ENCODE results near the gene ADGRL4.

ADGRL4 gene

GRCh38 chr1:79006564-79006963, at the start of gene ADGRL4:
TSS of gene ADGRL4 (minus strand) at chr1:79006730. CDS start at chr1:79006654, 76 bp downstream.
- Histone ChIP-seq H3K27ac (ENCODE audit: extremely low read depth, low read depth, low read length) (no peak within 1 kb of the TSS), H3K36me3 (ENCODE audit: control insufficient read depth in 2 of 2, insufficient read depth in 1 of 2, low read length in 2 of 2) (no peaks in the 10 kb centered on the region), H3K4me1 (ENCODE audit: control insufficient read depth, insufficient read depth, low read length) (no peaks in the 10 kb centered on the region), H3K9me3 (ENCODE audit: control insufficient read depth, insufficient read depth, low read depth, low read length) (no peaks in the 10 kb centered on the region), H3K4me3 (ENCODE audit: low read depth, low read length) (peak within 1 kb of the TSS; percentile 4)
- no peak for TF ChIP-seq ZNF266 (tag by site-specific recombination; IDR thresholded peaks at IDR 0.05; ENCODE audit: low read depth)
- TF ChIP-seq ZNF76 (tag by site-specific recombination; IDR thresholded peaks at IDR 0.05; ENCODE audit: borderline replicate concordance, low read depth) = no peak
- TF ChIP-seq ZBTB49 (tag by site-specific recombination; IDR thresholded peaks at IDR 0.05; ENCODE audit: low read depth) = no peak
- no peak for TF ChIP-seq PRDM4 (tag by site-specific recombination; IDR thresholded peaks at IDR 0.05)
- no peak for TF ChIP-seq ZNF175 (tag by site-specific recombination; IDR thresholded peaks at IDR 0.05)
- TF ChIP-seq OVOL3 (tag by site-specific recombination; IDR thresholded peaks at IDR 0.05) = no peak
- no peak for TF ChIP-seq ZSCAN23 (tag by site-specific recombination; IDR thresholded peaks at IDR 0.05)
- ChIA-PET POLR2A (no interaction called here), CTCF (no interaction called here)

- CTCF ChIA-PET = no interaction called here
- Histone ChIP-seq H3K4me3 (ENCODE audit: low read depth, low read length) (no peak overlapping the region), H3K27ac (ENCODE audit: extremely low read depth, low read depth, low read length) (no peak overlapping the region), H3K9me3 (ENCODE audit: control insufficient read depth, insufficient read depth, low read depth, low read length) (no peaks in the 10 kb centered on the region), H3K36me3 (ENCODE audit: control insufficient read depth in 2 of 2, insufficient read depth in 1 of 2, low read length in 2 of 2) (no peaks in the 10 kb centered on the region), H3K4me1 (ENCODE audit: control insufficient read depth, insufficient read depth, low read length) (no peaks in the 10 kb centered on the region)
- TF ChIP-seq AEBP2 (tag by site-specific recombination; IDR thresholded peaks at IDR 0.05; ENCODE audit: borderline replicate concordance) (no peak), CTCF (tag by site-specific recombination; IDR thresholded peaks at IDR 0.05) (no peak), ZFP41 (tag by site-specific recombination; IDR thresholded peaks at IDR 0.05; ENCODE audit: borderline replicate concordance) (no peak), TRIM28 (IDR thresholded peaks at IDR 0.05; ENCODE audit: borderline replicate concordance, low read length) (no peak)
- POLR2A ChIA-PET = no interaction called here
Measured at GRCh38 chr1:79055856-79056255, 49.3 kb upstream of the ADGRL4 start.

- Histone ChIP-seq H3K27ac (ENCODE audit: extremely low read depth, low read depth, low read length) (no peak overlapping the region), H3K4me1 (ENCODE audit: control insufficient read depth, insufficient read depth, low read length) (no peaks in the 10 kb centered on the region), H3K9me3 (ENCODE audit: control insufficient read depth, insufficient read depth, low read depth, low read length) (no peaks in the 10 kb centered on the region), H3K36me3 (ENCODE audit: control insufficient read depth in 2 of 2, insufficient read depth in 1 of 2, low read length in 2 of 2) (no peaks in the 10 kb centered on the region), H3K4me3 (ENCODE audit: low read depth, low read length) (no peak overlapping the region)
- ChIA-PET CTCF (no interaction called here), POLR2A (no interaction called here)
- TF ChIP-seq SCRT1 (tag by site-specific recombination; IDR thresholded peaks at IDR 0.05; ENCODE audit: borderline replicate concordance) (no peak), ZBTB21 (tag by site-specific recombination; IDR thresholded peaks at IDR 0.05) (no peak), ZNF624 (tag by site-specific recombination; IDR thresholded peaks at IDR 0.05) (no peak), ZNF571 (tag by site-specific recombination; IDR thresholded peaks at IDR 0.05) (no peak), ZNF664 (tag by site-specific recombination; IDR thresholded peaks at IDR 0.05) (no peak), ZNF518A (tag by site-specific recombination; conservative IDR thresholded peaks at IDR 0.05; ENCODE audit: low read depth) (no peak), ZNF621 (tag by site-specific recombination; IDR thresholded peaks at IDR 0.05) (no peak)
Measured at GRCh38 chr1:79052829-79053449, 46.4 kb upstream of the ADGRL4 start.
